ENCODE data around the gene CFAP68.

Gene CFAP68

DNA sequence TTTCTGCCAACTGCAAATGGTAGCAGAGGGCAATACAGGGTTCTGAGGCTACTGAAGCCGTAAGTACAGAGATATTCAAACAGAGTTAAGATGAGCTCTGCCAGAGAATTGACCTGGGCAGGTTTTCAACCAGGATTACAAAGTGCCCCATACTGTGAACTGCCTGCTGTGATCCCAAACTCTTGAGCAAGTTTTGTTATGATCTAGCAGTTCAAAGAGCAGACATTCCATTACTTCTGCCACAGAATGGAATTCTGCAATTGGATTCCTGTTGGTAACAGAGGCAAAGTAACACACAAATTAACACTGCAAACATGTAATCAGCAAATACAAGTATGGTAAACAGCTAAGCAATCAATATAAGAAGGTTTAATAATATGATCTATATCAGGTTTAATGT lies 39.2 kb upstream of the CFAP68 start:
- no peak overlapping the region for H3K18ac ChIP-seq (ENCODE audit: low read depth in 1 of 2, low read length in 2 of 2)
- no peak overlapping the region for H3K4ac ChIP-seq (ENCODE audit: low read depth in 1 of 2, low read length in 2 of 2)
- no peak overlapping the region for H3K23ac ChIP-seq (ENCODE audit: low read length in 2 of 2)
- H4K91ac ChIP-seq (ENCODE audit: low read length), result no peak overlapping the region
- H3K4me1 ChIP-seq (ENCODE audit: control insufficient read depth, insufficient read depth, low read depth, low read length), result peaks cover 2% of the 10 kb centered on the region
- peaks cover 0 to 25% of the 10 kb centered on the region in 2 experiments for H3K36me3 ChIP-seq (ENCODE audit: control insufficient read depth in 1 of 2, insufficient read depth in 2 of 2, low read depth in 1 of 2, low read length in 2 of 2)
- H2BK12ac ChIP-seq (ENCODE audit: low read length in 2 of 2), result no peak overlapping the region
- no peaks in the 10 kb centered on the region for H3K9me3 ChIP-seq (ENCODE audit: control insufficient read depth, low read length)
- no peak overlapping the region for H2AFZ ChIP-seq (ENCODE audit: low read depth, low read length)
- no peak overlapping the region for H4K8ac ChIP-seq (ENCODE audit: low read length)
- no peak overlapping the region for H3K14ac ChIP-seq (ENCODE audit: low read length in 2 of 2)
- no peak overlapping the region for H2AK5ac ChIP-seq (ENCODE audit: low read length, severe bottlenecking)
- H3K4me3 ChIP-seq (ENCODE audit: insufficient read depth in 1 of 2, low read depth in 1 of 2, low read length in 2 of 2), result no peak overlapping the region
- no peak overlapping the region for H2BK120ac ChIP-seq (ENCODE audit: low read depth, low read length)
- H2BK15ac ChIP-seq (ENCODE audit: low read depth, poor library complexity, severe bottlenecking), result no peak overlapping the region
- no peak overlapping the region for H2BK5ac ChIP-seq (ENCODE audit: low read depth, low read length, poor library complexity, severe bottlenecking)
- peak overlapping the region; percentile 21 for H3K4me2 ChIP-seq (ENCODE audit: low read length, poor library complexity, severe bottlenecking)
- DNase-seq, result no peak
- H3K9ac ChIP-seq (ENCODE audit: low read length), result peak overlapping the region; percentile 50
- 82% methylated on average over 1 of the region's 1 CpG for WGBS
- H3K27ac ChIP-seq (ENCODE audit: low read length, poor library complexity, severe bottlenecking), result peak overlapping the region; percentile 35
- peaks cover 8% of the 10 kb centered on the region for H3K79me1 ChIP-seq (replicated peaks; ENCODE audit: low read length, poor library complexity, severe bottlenecking)
- no peaks in the 10 kb centered on the region for H3K27me3 ChIP-seq (ENCODE audit: control insufficient read depth in 1 of 2, insufficient read depth in 1 of 2, low read length in 2 of 2)

DNA sequence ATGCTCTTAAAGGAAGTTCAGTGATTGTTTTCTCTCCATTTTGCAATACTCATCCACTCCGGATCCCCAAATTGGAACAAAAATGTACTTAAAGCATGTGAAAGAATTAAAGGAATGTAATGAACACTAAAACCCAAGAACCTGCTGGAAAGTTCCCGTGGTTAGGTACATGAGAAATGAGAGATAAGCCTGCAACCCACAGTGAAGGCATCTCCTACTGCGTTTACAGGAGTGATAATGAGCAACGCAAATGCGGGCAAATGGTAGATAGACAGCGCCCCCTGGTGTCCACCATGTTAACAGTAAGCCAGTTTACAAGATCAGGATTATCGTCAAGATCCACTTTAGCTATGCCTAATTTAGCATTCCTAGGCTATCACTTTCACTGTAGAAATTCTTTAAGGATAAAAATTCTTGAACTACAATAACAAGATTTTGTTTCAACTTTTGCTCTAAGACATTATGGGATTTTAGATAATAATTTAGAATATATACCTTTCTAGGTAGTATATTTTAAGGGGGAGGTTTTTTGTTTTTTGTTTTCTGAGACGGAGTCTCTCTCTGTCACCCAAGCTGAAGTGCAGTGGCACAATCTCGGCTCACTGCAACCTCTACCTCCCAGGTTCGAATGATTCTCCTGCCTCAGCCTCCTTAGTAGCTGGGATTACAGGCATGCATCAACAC lies 37.8 kb upstream of the CFAP68 start:
- Histone ChIP-seq H4K8ac (ENCODE audit: low read length) (no peak overlapping the region), H4K91ac (ENCODE audit: low read length) (no peak overlapping the region), H2BK15ac (ENCODE audit: low read depth, poor library complexity, severe bottlenecking) (no peak overlapping the region), H2BK12ac (ENCODE audit: low read length in 2 of 2) (no peak overlapping the region), H2AFZ (ENCODE audit: low read depth, low read length) (no peak overlapping the region), H3K4ac (ENCODE audit: low read depth in 1 of 2, low read length in 2 of 2) (no peak overlapping the region), H2AK5ac (ENCODE audit: low read length, severe bottlenecking) (no peak overlapping the region), H2BK5ac (ENCODE audit: low read depth, low read length, poor library complexity, severe bottlenecking) (no peak overlapping the region), H3K9me3 (ENCODE audit: control insufficient read depth, low read length) (no peaks in the 10 kb centered on the region), H2BK120ac (ENCODE audit: low read depth, low read length) (no peak overlapping the region), H3K4me1 (ENCODE audit: control insufficient read depth, insufficient read depth, low read depth, low read length) (peaks cover 2% of the 10 kb centered on the region), H3K4me3 (ENCODE audit: insufficient read depth in 1 of 2, low read depth in 1 of 2, low read length in 2 of 2) (no peak overlapping the region), H3K27me3 (ENCODE audit: control insufficient read depth in 1 of 2, insufficient read depth in 1 of 2, low read length in 2 of 2) (no peaks in the 10 kb centered on the region), H3K23ac (ENCODE audit: low read length in 2 of 2) (no peak overlapping the region), H3K27ac (ENCODE audit: low read length, poor library complexity, severe bottlenecking) (peak overlapping the region; percentile 10), H3K36me3 (ENCODE audit: control insufficient read depth in 1 of 2, insufficient read depth in 2 of 2, low read depth in 1 of 2, low read length in 2 of 2) (peaks cover 0 to 22% of the 10 kb centered on the region in 2 experiments), H3K9ac (ENCODE audit: low read length) (peak overlapping the region; percentile 50), H3K14ac (ENCODE audit: low read length in 2 of 2) (no peak overlapping the region), H3K4me2 (ENCODE audit: low read length, poor library complexity, severe bottlenecking) (no peak overlapping the region), H3K18ac (ENCODE audit: low read depth in 1 of 2, low read length in 2 of 2) (no peak overlapping the region), H3K79me1 (replicated peaks; ENCODE audit: low read length, poor library complexity, severe bottlenecking) (peaks cover 7% of the 10 kb centered on the region)
- peak; percentile 81 for DNase-seq
- whole genome bisulfite sequencing, result 16% methylated on average over 7 of the region's 10 CpGs

DNA sequence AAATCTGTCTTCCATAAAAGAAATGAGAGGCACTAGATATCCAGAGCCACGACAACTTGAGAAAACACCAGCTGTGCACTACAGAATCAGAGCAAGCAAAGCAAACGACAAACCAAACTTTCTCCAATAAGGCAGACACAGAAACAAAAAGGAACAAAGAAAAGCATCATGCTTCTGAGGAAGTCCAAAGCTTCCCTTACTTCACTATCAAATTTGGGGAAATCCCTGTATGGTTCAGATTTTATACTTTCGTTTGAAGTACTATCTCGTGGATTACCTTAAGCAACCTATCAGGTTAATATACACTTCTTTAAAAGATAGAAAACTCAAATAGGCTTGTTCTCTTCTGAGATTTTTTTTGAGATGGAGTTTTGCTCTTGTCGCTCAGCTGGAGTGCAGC lies 35.7 kb upstream of the CFAP68 start:
- H3K4me2 ChIP-seq (ENCODE audit: low read length, poor library complexity, severe bottlenecking), result no peak overlapping the region
- H3K4me3 ChIP-seq (ENCODE audit: insufficient read depth in 1 of 2, low read depth in 1 of 2, low read length in 2 of 2), result no peak overlapping the region
- H2BK15ac ChIP-seq (ENCODE audit: low read depth, poor library complexity, severe bottlenecking), result no peak overlapping the region
- no peaks in the 10 kb centered on the region for H3K27me3 ChIP-seq (ENCODE audit: control insufficient read depth in 1 of 2, insufficient read depth in 1 of 2, low read length in 2 of 2)
- H3K18ac ChIP-seq (ENCODE audit: low read depth in 1 of 2, low read length in 2 of 2), result no peak overlapping the region
- DNase-seq, result no peak
- no peak overlapping the region for H3K9ac ChIP-seq (ENCODE audit: low read length)
- H4K8ac ChIP-seq (ENCODE audit: low read length), result no peak overlapping the region
- H2BK120ac ChIP-seq (ENCODE audit: low read depth, low read length), result no peak overlapping the region
- H3K27ac ChIP-seq (ENCODE audit: low read length, poor library complexity, severe bottlenecking), result no peak overlapping the region
- no peak overlapping the region for H2BK5ac ChIP-seq (ENCODE audit: low read depth, low read length, poor library complexity, severe bottlenecking)
- peaks cover 3% of the 10 kb centered on the region for H3K4me1 ChIP-seq (ENCODE audit: control insufficient read depth, insufficient read depth, low read depth, low read length)
- H3K4ac ChIP-seq (ENCODE audit: low read depth in 1 of 2, low read length in 2 of 2), result no peak overlapping the region
- no peak overlapping the region for H3K23ac ChIP-seq (ENCODE audit: low read length in 2 of 2)
- no peak overlapping the region for H3K14ac ChIP-seq (ENCODE audit: low read length in 2 of 2)
- no peak overlapping the region for H2AK5ac ChIP-seq (ENCODE audit: low read length, severe bottlenecking)
- no peak overlapping the region for H2AFZ ChIP-seq (ENCODE audit: low read depth, low read length)
- H2BK12ac ChIP-seq (ENCODE audit: low read length in 2 of 2), result no peak overlapping the region
- H3K36me3 ChIP-seq (ENCODE audit: control insufficient read depth in 1 of 2, insufficient read depth in 2 of 2, low read depth in 1 of 2, low read length in 2 of 2), result peaks cover 0 to 23% of the 10 kb centered on the region in 2 experiments
- peaks cover 4% of the 10 kb centered on the region for H3K79me1 ChIP-seq (replicated peaks; ENCODE audit: low read length, poor library complexity, severe bottlenecking)
- H4K91ac ChIP-seq (ENCODE audit: low read length), result no peak overlapping the region
- H3K9me3 ChIP-seq (ENCODE audit: control insufficient read depth, low read length), result no peaks in the 10 kb centered on the region
- WGBS, result 97% methylated on average over 4 of the region's 5 CpGs

DNA sequence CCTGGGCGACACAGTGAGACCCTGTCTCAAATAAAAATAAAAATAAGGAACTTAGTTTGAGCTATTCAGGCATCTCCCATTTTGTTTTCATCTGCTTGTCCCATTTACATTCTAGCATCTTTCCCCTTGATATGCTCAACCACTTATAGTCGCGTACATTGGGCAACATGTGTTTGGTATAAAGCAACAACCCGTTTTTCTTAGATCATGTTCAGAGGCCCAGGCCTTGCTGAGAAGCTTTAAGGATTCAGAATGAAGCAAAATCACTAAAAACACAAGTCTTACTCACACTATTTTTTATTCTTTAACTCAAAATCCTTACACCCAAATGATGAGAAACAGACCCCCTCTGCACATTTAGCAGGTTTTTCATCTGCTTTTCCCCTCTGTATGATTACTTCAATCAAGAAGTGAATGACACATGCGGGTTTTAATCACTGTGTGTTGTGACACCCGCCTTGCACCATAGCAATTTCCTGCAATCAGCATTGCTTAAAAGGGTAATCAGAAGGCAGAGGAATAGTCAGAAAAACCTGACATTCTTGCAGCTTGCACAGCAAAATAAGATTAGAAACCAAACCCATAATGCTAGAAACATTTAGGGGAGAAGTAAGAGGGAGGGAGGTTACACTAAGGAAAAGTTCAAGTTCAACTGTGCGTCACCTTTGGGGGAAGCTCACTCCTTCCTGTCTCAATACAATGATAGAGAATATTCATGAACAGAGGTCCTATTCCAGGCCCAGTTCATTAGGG lies 33.9 kb upstream of the CFAP68 start:
- peaks cover 4% of the 10 kb centered on the region for H3K79me1 ChIP-seq (replicated peaks; ENCODE audit: low read length, poor library complexity, severe bottlenecking)
- H2BK120ac ChIP-seq (ENCODE audit: low read depth, low read length), result no peak overlapping the region
- H2AK5ac ChIP-seq (ENCODE audit: low read length, severe bottlenecking), result no peak overlapping the region
- H3K27me3 ChIP-seq (ENCODE audit: control insufficient read depth in 1 of 2, insufficient read depth in 1 of 2, low read length in 2 of 2), result no peaks in the 10 kb centered on the region
- H4K8ac ChIP-seq (ENCODE audit: low read length), result no peak overlapping the region
- H3K9ac ChIP-seq (ENCODE audit: low read length), result no peak overlapping the region
- H3K14ac ChIP-seq (ENCODE audit: low read length in 2 of 2), result no peak overlapping the region
- 94% methylated on average over 4 of the region's 7 CpGs for WGBS
- no peak overlapping the region for H3K4me3 ChIP-seq (ENCODE audit: insufficient read depth in 1 of 2, low read depth in 1 of 2, low read length in 2 of 2)
- H3K23ac ChIP-seq (ENCODE audit: low read length in 2 of 2), result no peak overlapping the region
- peak; percentile 17 for DNase-seq
- H4K91ac ChIP-seq (ENCODE audit: low read length), result no peak overlapping the region
- H3K4me1 ChIP-seq (ENCODE audit: control insufficient read depth, insufficient read depth, low read depth, low read length), result peaks cover 3% of the 10 kb centered on the region
- H3K27ac ChIP-seq (ENCODE audit: low read length, poor library complexity, severe bottlenecking), result no peak overlapping the region
- no peak overlapping the region for H2AFZ ChIP-seq (ENCODE audit: low read depth, low read length)
- no peak overlapping the region for H3K4me2 ChIP-seq (ENCODE audit: low read length, poor library complexity, severe bottlenecking)
- no peak overlapping the region for H2BK12ac ChIP-seq (ENCODE audit: low read length in 2 of 2)
- peaks cover 0 to 35% of the 10 kb centered on the region in 2 experiments for H3K36me3 ChIP-seq (ENCODE audit: control insufficient read depth in 1 of 2, insufficient read depth in 2 of 2, low read depth in 1 of 2, low read length in 2 of 2)
- no peaks in the 10 kb centered on the region for H3K9me3 ChIP-seq (ENCODE audit: control insufficient read depth, low read length)
- no peak overlapping the region for H3K18ac ChIP-seq (ENCODE audit: low read depth in 1 of 2, low read length in 2 of 2)
- H3K4ac ChIP-seq (ENCODE audit: low read depth in 1 of 2, low read length in 2 of 2), result no peak overlapping the region
- H2BK15ac ChIP-seq (ENCODE audit: low read depth, poor library complexity, severe bottlenecking), result no peak overlapping the region
- no peak overlapping the region for H2BK5ac ChIP-seq (ENCODE audit: low read depth, low read length, poor library complexity, severe bottlenecking)

Measured in mesenchymal stem cell (in vitro differentiated cells and primary cell).